ENCODE measurements around the gene ANXA2. TPM values are rescaled to one million over a fixed set of nuclear protein-coding genes. Genes with fewer than 3 reads are reported as not detected.

Gene ANXA2
- polyA plus RNA-seq, 1 of the 3 experiments (the other 2 are of a cell fraction): 4,669 TPM

DNA sequence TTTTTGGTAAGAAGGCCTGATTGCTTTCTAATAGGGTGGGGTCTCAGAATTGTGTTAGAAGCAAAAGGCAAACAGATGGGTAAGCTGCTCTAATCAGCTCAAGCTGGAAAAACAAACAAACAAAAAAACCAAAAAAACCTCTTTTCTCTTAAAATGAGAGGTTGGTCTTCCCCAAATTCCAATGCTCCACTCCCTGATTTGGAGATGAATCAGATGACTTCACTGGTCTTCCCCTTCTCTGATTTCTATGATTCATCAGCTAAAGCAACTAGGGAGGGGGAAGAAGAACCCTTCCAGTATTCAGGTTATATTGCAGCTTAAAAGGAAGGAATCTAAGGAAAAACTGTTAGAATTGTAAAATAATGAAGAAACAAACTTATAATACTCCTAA, 9.6 kb upstream of the ANXA2 start (continued):
- no peak for TF ChIP-seq SIN3A (IDR thresholded peaks at IDR 0.05; ENCODE audit: borderline replicate concordance, low read depth, low read length)
- no peak for TF ChIP-seq SMC3 (IDR thresholded peaks at IDR 0.05; ENCODE audit: low read depth, low read length)
- TF ChIP-seq, protein P1, sequence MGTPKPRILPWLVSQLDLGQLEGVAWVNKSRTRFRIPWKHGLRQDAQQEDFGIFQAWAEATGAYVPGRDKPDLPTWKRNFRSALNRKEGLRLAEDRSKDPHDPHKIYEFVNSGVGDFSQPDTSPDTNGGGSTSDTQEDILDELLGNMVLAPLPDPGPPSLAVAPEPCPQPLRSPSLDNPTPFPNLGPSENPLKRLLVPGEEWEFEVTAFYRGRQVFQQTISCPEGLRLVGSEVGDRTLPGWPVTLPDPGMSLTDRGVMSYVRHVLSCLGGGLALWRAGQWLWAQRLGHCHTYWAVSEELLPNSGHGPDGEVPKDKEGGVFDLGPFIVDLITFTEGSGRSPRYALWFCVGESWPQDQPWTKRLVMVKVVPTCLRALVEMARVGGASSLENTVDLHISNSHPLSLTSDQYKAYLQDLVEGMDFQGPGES (IDR thresholded peaks at IDR 0.05; ENCODE audit: low read depth, low read length): no peak
- no peak for TF ChIP-seq TAF1 (IDR thresholded peaks at IDR 0.05; ENCODE audit: borderline replicate concordance, low read depth, low read length)
- no peak for TF ChIP-seq RCOR1 (IDR thresholded peaks at IDR 0.05; ENCODE audit: low read length)
- TF ChIP-seq JUND (IDR thresholded peaks at IDR 0.05): peak; percentile 96
- TF ChIP-seq, protein P2, sequence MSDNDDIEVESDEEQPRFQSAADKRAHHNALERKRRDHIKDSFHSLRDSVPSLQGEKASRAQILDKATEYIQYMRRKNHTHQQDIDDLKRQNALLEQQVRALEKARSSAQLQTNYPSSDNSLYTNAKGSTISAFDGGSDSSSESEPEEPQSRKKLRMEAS (IDR thresholded peaks at IDR 0.05; ENCODE audit: low read depth): 0 out of 2 replicates have a peak, but pooled peaks have one; percentile 21
- TF ChIP-seq FOXM1 (IDR thresholded peaks at IDR 0.05; ENCODE audit: low read depth): no peak
- TF ChIP-seq GABPA (IDR thresholded peaks at IDR 0.05; ENCODE audit: low read depth): no peak

DNA sequence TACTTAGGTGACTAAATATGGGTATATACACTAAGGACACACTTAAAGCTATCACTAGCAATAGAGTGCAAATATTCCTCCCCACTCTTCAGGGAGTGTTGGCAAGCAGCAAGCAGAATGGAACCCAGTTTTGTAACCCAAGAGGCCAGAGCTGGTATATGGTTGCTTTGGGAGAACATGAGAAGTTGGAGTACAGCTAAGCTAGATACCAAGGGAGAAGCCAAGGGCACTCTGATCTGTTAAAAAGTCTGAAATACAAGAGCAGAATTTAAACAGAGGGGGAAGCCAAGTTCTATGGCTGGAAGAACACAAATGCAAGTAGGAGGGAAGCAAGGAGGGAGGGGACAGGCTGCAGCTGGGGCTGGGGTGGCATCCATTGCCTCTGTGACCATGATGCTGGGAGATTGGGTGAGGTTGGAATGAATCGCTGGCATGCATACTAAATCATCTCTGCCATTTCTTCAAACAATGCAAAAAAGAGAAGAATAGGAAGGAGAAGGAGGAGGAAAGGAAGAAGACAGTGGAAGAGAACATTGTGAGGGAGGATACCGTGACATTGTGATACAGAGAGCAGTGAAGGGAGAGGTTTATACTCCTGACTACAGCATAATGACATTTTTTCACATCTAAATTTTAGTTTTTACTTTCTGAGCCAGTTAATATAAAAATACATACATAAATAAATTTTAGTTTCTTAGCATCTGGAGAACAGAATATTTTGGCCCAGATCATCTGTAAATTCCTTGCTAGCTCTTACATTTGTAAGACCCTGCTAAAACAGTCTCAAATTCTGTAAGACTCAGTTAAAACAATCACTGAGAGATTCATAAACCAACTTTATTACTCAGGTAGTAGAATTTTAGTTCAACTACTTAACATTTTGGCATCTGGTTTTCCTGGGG, 9.0 kb upstream of the ANXA2 start:
- Histone ChIP-seq H3F3A (replicated peaks; ENCODE audit: insufficient read depth) (peaks cover 27% of the 10 kb centered on the region), H3K4me3 (ENCODE audit: low read depth in 2 of 2, low read length in 1 of 2) (no peak overlapping the region), H3K27ac (ENCODE audit: low read depth in 2 of 2, low read length in 1 of 2) (peak overlapping the region; percentile 48 to 80; a peak in 3 of 4 replicates), H3K9me2 (no peaks in the 10 kb centered on the region), H3K4me1 (ENCODE audit: control insufficient read depth in 1 of 2, insufficient read depth in 2 of 2, low read depth in 1 of 2, low read length in 1 of 2) (peaks cover 0 to 38% of the 10 kb centered on the region in 2 experiments; a peak in 2 of 4 replicates), H3K79me2 (ENCODE audit: insufficient read depth) (no peaks in the 10 kb centered on the region), H3K9ac (peak overlapping the region; percentile 50; the same call in 1 of the 2 replicates), H2AFZ (ENCODE audit: low read depth) (no peak overlapping the region), H3K9me3 (no peaks in the 10 kb centered on the region), H3K36me3 (replicated peaks in 1 of 2; ENCODE audit: control insufficient read depth in 1 of 2, insufficient read depth in 2 of 2, low read length in 1 of 2) (no peaks in the 10 kb centered on the region), H4K20me1 (ENCODE audit: insufficient read depth) (no peaks in the 10 kb centered on the region), H3K4me2 (peak overlapping the region; percentile 61; the same call in 1 of the 2 replicates), H3K27me3 (ENCODE audit: insufficient read depth) (no peaks in the 10 kb centered on the region)
- POLR2A ChIA-PET: interaction anchor here (0.6 kb wide), 1 partner anchor 9 kb away, joined by 3 read pairs; the partner anchor contains the start of gene ANXA2
- no peak for DNase-seq
- CTCF ChIA-PET: interaction anchor here (1.1 to 1.6 kb wide), 4 partner anchors 11 to 682 kb away, joined by 3 to 4 read pairs (median 3); no protein-coding TSS in a partner anchor
- 69% methylated on average over 2 of the region's 2 CpGs for WGBS (ENCODE audit: low lambda C conversion rate)
- no peak for TF ChIP-seq RXRA (IDR thresholded peaks at IDR 0.05; ENCODE audit: borderline replicate concordance, low read depth)
- no peak for TF ChIP-seq FOXJ3 (CRISPR knock-in tag; IDR thresholded peaks at IDR 0.05)
- TF ChIP-seq JUND (IDR thresholded peaks at IDR 0.05): no peak
- no peak for TF ChIP-seq FOXM1 (IDR thresholded peaks at IDR 0.05; ENCODE audit: low read depth)
- TF ChIP-seq EP300 (IDR thresholded peaks at IDR 0.05; ENCODE audit: borderline replicate concordance in 1 of 2, low read depth in 1 of 2, low read length in 1 of 2): no peak
- TF ChIP-seq NFIC (IDR thresholded peaks at IDR 0.05; ENCODE audit: borderline replicate concordance): no peak
- TF ChIP-seq, protein P2 (IDR thresholded peaks at IDR 0.05; ENCODE audit: low read depth): no peak
- TF ChIP-seq, protein P3, sequence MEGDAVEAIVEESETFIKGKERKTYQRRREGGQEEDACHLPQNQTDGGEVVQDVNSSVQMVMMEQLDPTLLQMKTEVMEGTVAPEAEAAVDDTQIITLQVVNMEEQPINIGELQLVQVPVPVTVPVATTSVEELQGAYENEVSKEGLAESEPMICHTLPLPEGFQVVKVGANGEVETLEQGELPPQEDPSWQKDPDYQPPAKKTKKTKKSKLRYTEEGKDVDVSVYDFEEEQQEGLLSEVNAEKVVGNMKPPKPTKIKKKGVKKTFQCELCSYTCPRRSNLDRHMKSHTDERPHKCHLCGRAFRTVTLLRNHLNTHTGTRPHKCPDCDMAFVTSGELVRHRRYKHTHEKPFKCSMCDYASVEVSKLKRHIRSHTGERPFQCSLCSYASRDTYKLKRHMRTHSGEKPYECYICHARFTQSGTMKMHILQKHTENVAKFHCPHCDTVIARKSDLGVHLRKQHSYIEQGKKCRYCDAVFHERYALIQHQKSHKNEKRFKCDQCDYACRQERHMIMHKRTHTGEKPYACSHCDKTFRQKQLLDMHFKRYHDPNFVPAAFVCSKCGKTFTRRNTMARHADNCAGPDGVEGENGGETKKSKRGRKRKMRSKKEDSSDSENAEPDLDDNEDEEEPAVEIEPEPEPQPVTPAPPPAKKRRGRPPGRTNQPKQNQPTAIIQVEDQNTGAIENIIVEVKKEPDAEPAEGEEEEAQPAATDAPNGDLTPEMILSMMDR (IDR thresholded peaks at IDR 0.05): no peak
- TF ChIP-seq ELF1 (IDR thresholded peaks at IDR 0.05): no peak
- no peak for TF ChIP-seq NRF1 (IDR thresholded peaks at IDR 0.05; ENCODE audit: low read depth, low read length)
